ENCODE data around the gene SSR2. TPM values are rescaled to one million over a fixed set of nuclear protein-coding genes. Genes with fewer than 3 reads are reported as not detected.

Gene SSR2
- total and polyA plus RNA-seq, 4 donors = 93.1 to 264 (median 173) TPM

- H3K27me3 ChIP-seq (ENCODE audit: control insufficient read depth in 4 of 4, insufficient read depth in 4 of 4, low read length in 3 of 4) = no peaks in the 10 kb centered on the region
- no peak for TF ChIP-seq SP1 (IDR thresholded peaks at IDR 0.05)
- TF ChIP-seq TAF1 (conservative IDR thresholded peaks at IDR 0.05) = no peak
- TF ChIP-seq GABPA (IDR thresholded peaks at IDR 0.05 in 1 of 2, conservative IDR thresholded peaks at IDR 0.05 in 1 of 2) = no peak
- no peak for TF ChIP-seq HNF4G (IDR thresholded peaks at IDR 0.05)
- no peak for TF ChIP-seq RAD21 (IDR thresholded peaks at IDR 0.05)
- no peak for DNase-seq (ENCODE audit: low spot score)
- no peak overlapping the region for H3K27ac ChIP-seq (ENCODE audit: low read depth in 1 of 2, low read length in 2 of 2)
- no peak overlapping the region for H3K9ac ChIP-seq (ENCODE audit: low read depth in 1 of 2, low read length in 2 of 2)
- H3K4me3 ChIP-seq (ENCODE audit: low read depth in 1 of 3, low read length in 3 of 3) = no peak overlapping the region
- H3K9me3 ChIP-seq (ENCODE audit: control insufficient read depth in 4 of 4, low read length in 3 of 4) = no peaks in the 10 kb centered on the region
- no peaks in the 10 kb centered on the region for H3K36me3 ChIP-seq (ENCODE audit: control insufficient read depth in 4 of 4, insufficient read depth in 3 of 4, low read depth in 1 of 4, low read length in 3 of 4)
- WGBS = 89% methylated on average over 7 of the region's 7 CpGs
- H3K4me1 ChIP-seq (ENCODE audit: control insufficient read depth in 4 of 4, insufficient read depth in 4 of 4, low read length in 3 of 4) = peaks cover 0 to 8% (median 3%) of the 10 kb centered on the region in 4 donors
Observed at GRCh38 chr1:155984341-155984740, 36.4 kb downstream of the SSR2 start.

GRCh38 chr1:155983191-155984024, 37.3 kb downstream of the SSR2 start:
- Histone ChIP-seq H3K27me3 (ENCODE audit: control insufficient read depth in 4 of 4, insufficient read depth in 4 of 4, low read length in 3 of 4) (no peaks in the 10 kb centered on the region), H3K36me3 (ENCODE audit: control insufficient read depth in 4 of 4, insufficient read depth in 3 of 4, low read depth in 1 of 4, low read length in 3 of 4) (no peaks in the 10 kb centered on the region), H3K27ac (ENCODE audit: low read depth in 1 of 2, low read length in 2 of 2) (no peak overlapping the region), H3K9ac (ENCODE audit: low read depth in 1 of 2, low read length in 2 of 2) (no peak overlapping the region), H3K4me3 (ENCODE audit: low read depth in 1 of 3, low read length in 3 of 3) (no peak overlapping the region), H3K4me1 (ENCODE audit: control insufficient read depth in 4 of 4, insufficient read depth in 4 of 4, low read length in 3 of 4) (peaks cover 0 to 6% (median 3%) of the 10 kb centered on the region in 4 donors), H3K9me3 (ENCODE audit: control insufficient read depth in 4 of 4, low read length in 3 of 4) (no peaks in the 10 kb centered on the region)
- TF ChIP-seq HNF4A (conservative IDR thresholded peaks at IDR 0.05) (peak in 1 of 2 donors; percentile 14), CTCF (IDR thresholded peaks at IDR 0.05; ENCODE audit: low read depth, low read length, missing input control) (no peak), SP1 (IDR thresholded peaks at IDR 0.05) (no peak), FOXA1 (IDR thresholded peaks at IDR 0.05) (no peak), GABPA (IDR thresholded peaks at IDR 0.05 in 1 of 2, conservative IDR thresholded peaks at IDR 0.05 in 1 of 2) (no peak), MAX (IDR thresholded peaks at IDR 0.05) (no peak), EGR1 (IDR thresholded peaks at IDR 0.05; ENCODE audit: low read depth in 2 of 2) (no peak), NR2F2 (IDR thresholded peaks at IDR 0.05) (no peak), HNF4G (IDR thresholded peaks at IDR 0.05) (no peak), REST (IDR thresholded peaks at IDR 0.05) (no peak), FOXA2 (IDR thresholded peaks at IDR 0.05) (peak; percentile 15), RXRA (IDR thresholded peaks at IDR 0.05) (no peak), TAF1 (conservative IDR thresholded peaks at IDR 0.05) (no peak), YY1 (IDR thresholded peaks at IDR 0.05) (no peak), ATF3 (IDR thresholded peaks at IDR 0.05) (no peak), ZBTB33 (IDR thresholded peaks at IDR 0.05) (no peak), JUND (IDR thresholded peaks at IDR 0.05) (no peak), RAD21 (IDR thresholded peaks at IDR 0.05) (peak in 1 of 2 donors; percentile 22)
- 60% methylated on average over 4 of the region's 4 CpGs for WGBS
- DNase-seq (ENCODE audit: low spot score) = no peak

All from liver (tissue), 9 donors.